ENCODE data around the gene HDDC2.

Gene HDDC2

GRCh38 chr6:125248136-125248535 is 53.6 kb downstream of the HDDC2 start:
- H3K9me3 ChIP-seq = no peaks in the 10 kb centered on the region
- no peaks in the 10 kb centered on the region for H3K4me1 ChIP-seq
- DNase-seq = no peak
- no peak overlapping the region for H3K4me3 ChIP-seq (ENCODE audit: low read depth, low read length)
- H3K27me3 ChIP-seq = no peaks in the 10 kb centered on the region; the same call in 1 of the 2 replicates
- TF ChIP-seq, protein P1, sequence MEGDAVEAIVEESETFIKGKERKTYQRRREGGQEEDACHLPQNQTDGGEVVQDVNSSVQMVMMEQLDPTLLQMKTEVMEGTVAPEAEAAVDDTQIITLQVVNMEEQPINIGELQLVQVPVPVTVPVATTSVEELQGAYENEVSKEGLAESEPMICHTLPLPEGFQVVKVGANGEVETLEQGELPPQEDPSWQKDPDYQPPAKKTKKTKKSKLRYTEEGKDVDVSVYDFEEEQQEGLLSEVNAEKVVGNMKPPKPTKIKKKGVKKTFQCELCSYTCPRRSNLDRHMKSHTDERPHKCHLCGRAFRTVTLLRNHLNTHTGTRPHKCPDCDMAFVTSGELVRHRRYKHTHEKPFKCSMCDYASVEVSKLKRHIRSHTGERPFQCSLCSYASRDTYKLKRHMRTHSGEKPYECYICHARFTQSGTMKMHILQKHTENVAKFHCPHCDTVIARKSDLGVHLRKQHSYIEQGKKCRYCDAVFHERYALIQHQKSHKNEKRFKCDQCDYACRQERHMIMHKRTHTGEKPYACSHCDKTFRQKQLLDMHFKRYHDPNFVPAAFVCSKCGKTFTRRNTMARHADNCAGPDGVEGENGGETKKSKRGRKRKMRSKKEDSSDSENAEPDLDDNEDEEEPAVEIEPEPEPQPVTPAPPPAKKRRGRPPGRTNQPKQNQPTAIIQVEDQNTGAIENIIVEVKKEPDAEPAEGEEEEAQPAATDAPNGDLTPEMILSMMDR (IDR thresholded peaks at IDR 0.05; ENCODE audit: low read depth, low read length) = no peak
- H3K36me3 ChIP-seq = no peaks in the 10 kb centered on the region

GRCh38 chr6:125246566-125246965 is 55.2 kb downstream of the HDDC2 start:
- DNase-seq = no peak
- no peaks in the 10 kb centered on the region for H3K4me1 ChIP-seq
- TF ChIP-seq, protein P1 (IDR thresholded peaks at IDR 0.05; ENCODE audit: low read depth, low read length) = no peak

DNA sequence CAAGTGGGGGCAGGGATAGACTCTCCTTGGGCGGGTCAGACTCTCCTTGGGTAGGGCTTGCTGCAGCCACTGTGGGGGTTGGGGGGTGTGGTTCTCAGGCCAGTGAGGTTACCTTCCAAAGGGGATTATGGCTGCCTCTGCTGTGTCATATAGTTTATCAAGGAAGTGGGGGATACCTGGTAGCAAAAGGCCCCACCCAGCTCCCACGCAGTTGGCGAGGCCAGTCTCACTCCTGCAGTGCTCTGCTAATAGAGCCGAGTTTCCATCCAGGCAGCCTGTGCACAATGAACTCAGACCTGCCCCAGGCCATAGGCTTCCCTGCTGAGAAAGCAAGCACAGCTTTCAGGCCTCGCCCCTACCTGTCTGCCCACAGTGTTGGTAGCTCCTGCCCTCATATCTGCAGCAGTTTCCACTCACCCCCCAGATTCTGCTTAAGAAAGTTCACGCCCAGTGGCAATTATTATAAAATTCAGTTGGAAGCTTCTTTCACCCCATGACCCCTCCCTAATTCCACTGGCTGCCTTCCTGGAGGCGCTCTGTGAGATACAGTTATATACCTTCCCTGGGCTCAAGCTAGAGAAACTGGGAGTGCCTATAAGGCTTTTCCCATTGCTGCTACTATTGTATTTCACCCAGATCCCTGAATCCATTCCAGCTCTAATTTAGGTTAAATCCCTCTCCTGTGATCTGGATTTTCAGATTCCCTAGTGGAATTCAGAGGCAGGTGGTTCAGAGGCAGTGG is 56.1 kb downstream of the HDDC2 start:
- DNase-seq = no peak

More at GRCh38 chr6:125246566-125246965, 55.2 kb downstream of the HDDC2 start:
- Histone ChIP-seq H3K36me3 (no peaks in the 10 kb centered on the region), H3K4me3 (ENCODE audit: low read depth, low read length) (no peak overlapping the region), H3K27me3 (no peaks in the 10 kb centered on the region; the same call in 1 of the 2 replicates), H3K9me3 (no peaks in the 10 kb centered on the region)

GRCh38 chr6:125245109-125245508 is 56.7 kb downstream of the HDDC2 start:
- H3K27me3 ChIP-seq = no peaks in the 10 kb centered on the region; the same call in 1 of the 2 replicates
- H3K9me3 ChIP-seq = no peaks in the 10 kb centered on the region
- no peaks in the 10 kb centered on the region for H3K36me3 ChIP-seq
- TF ChIP-seq, protein P1 (IDR thresholded peaks at IDR 0.05; ENCODE audit: low read depth, low read length) = no peak
- no peak for DNase-seq
- H3K4me1 ChIP-seq = no peaks in the 10 kb centered on the region
- no peak overlapping the region for H3K4me3 ChIP-seq (ENCODE audit: low read depth, low read length)

More for the DNA sequence above, 56.1 kb downstream of the HDDC2 start:
- Histone ChIP-seq H3K27me3 (no peaks in the 10 kb centered on the region; the same call in 1 of the 2 replicates), H3K4me1 (no peaks in the 10 kb centered on the region), H3K36me3 (no peaks in the 10 kb centered on the region), H3K4me3 (ENCODE audit: low read depth, low read length) (no peak overlapping the region), H3K9me3 (no peaks in the 10 kb centered on the region)
- TF ChIP-seq, protein P1 (IDR thresholded peaks at IDR 0.05; ENCODE audit: low read depth, low read length) = no peak

GRCh38 chr6:125237764-125238163 is 64.0 kb downstream of the HDDC2 start:
- H3K4me1 ChIP-seq = no peaks in the 10 kb centered on the region
- TF ChIP-seq, protein P1 (IDR thresholded peaks at IDR 0.05; ENCODE audit: low read depth, low read length) = no peak
- no peak for DNase-seq
- no peaks in the 10 kb centered on the region for H3K9me3 ChIP-seq
- no peaks in the 10 kb centered on the region for H3K36me3 ChIP-seq
- H3K4me3 ChIP-seq (ENCODE audit: low read depth, low read length) = no peak overlapping the region
- H3K27me3 ChIP-seq = no peaks in the 10 kb centered on the region

All from BE2C (cell line).